ENCODE measurements around the gene SLMAP.

The SLMAP gene

GRCh38 chr3:57822686-57823085, 66.6 kb downstream of the SLMAP start:
- no peak overlapping the region for H3K9ac ChIP-seq (ENCODE audit: low read length)

GRCh38 chr3:57825116-57825515, 69.0 kb downstream of the SLMAP start:
- no peaks in the 10 kb centered on the region for H3K27me3 ChIP-seq (ENCODE audit: control insufficient read depth, insufficient read depth, low read length)
- no peak overlapping the region for H3K9ac ChIP-seq (ENCODE audit: low read length)
- H3K36me3 ChIP-seq (ENCODE audit: control insufficient read depth, insufficient read depth, low read length) = no peaks in the 10 kb centered on the region
- H3K4me3 ChIP-seq (ENCODE audit: low read length) = no peak overlapping the region
- no peaks in the 10 kb centered on the region for H3K9me3 ChIP-seq (ENCODE audit: control insufficient read depth, low read length)
- peaks cover 25% of the 10 kb centered on the region for H3K4me1 ChIP-seq (ENCODE audit: control insufficient read depth, insufficient read depth, low read length)

More at GRCh38 chr3:57822686-57823085, 66.6 kb downstream of the SLMAP start:
- no peaks in the 10 kb centered on the region for H3K9me3 ChIP-seq (ENCODE audit: control insufficient read depth, low read length)
- H3K4me1 ChIP-seq (ENCODE audit: control insufficient read depth, insufficient read depth, low read length) = peaks cover 16% of the 10 kb centered on the region
- H3K4me3 ChIP-seq (ENCODE audit: low read length) = no peak overlapping the region
- no peaks in the 10 kb centered on the region for H3K36me3 ChIP-seq (ENCODE audit: control insufficient read depth, insufficient read depth, low read length)
- H3K27me3 ChIP-seq (ENCODE audit: control insufficient read depth, insufficient read depth, low read length) = no peaks in the 10 kb centered on the region

- H3K27me3 ChIP-seq (ENCODE audit: control insufficient read depth, insufficient read depth, low read length) = no peaks in the 10 kb centered on the region
- no peak overlapping the region for H3K4me3 ChIP-seq (ENCODE audit: low read length)
- H3K36me3 ChIP-seq (ENCODE audit: control insufficient read depth, insufficient read depth, low read length) = no peaks in the 10 kb centered on the region
- H3K9me3 ChIP-seq (ENCODE audit: control insufficient read depth, low read length) = no peaks in the 10 kb centered on the region
- H3K9ac ChIP-seq (ENCODE audit: low read length) = no peak overlapping the region
- peaks cover 20% of the 10 kb centered on the region for H3K4me1 ChIP-seq (ENCODE audit: control insufficient read depth, insufficient read depth, low read length)
Measured at GRCh38 chr3:57826245-57826951, 70.3 kb downstream of the SLMAP start.

GRCh38 chr3:57826952-57827723, 71.0 kb downstream of the SLMAP start:
- Histone ChIP-seq H3K9me3 (ENCODE audit: control insufficient read depth, low read length) (no peaks in the 10 kb centered on the region), H3K27me3 (ENCODE audit: control insufficient read depth, insufficient read depth, low read length) (no peaks in the 10 kb centered on the region), H3K9ac (ENCODE audit: low read length) (no peak overlapping the region), H3K4me1 (ENCODE audit: control insufficient read depth, insufficient read depth, low read length) (peaks cover 20% of the 10 kb centered on the region), H3K4me3 (ENCODE audit: low read length) (no peak overlapping the region), H3K36me3 (ENCODE audit: control insufficient read depth, insufficient read depth, low read length) (no peaks in the 10 kb centered on the region)

- Histone ChIP-seq H3K9ac (ENCODE audit: low read length) (no peak overlapping the region), H3K27me3 (ENCODE audit: control insufficient read depth, insufficient read depth, low read length) (no peaks in the 10 kb centered on the region), H3K4me1 (ENCODE audit: control insufficient read depth, insufficient read depth, low read length) (peaks cover 20% of the 10 kb centered on the region), H3K36me3 (ENCODE audit: control insufficient read depth, insufficient read depth, low read length) (no peaks in the 10 kb centered on the region), H3K9me3 (ENCODE audit: control insufficient read depth, low read length) (no peaks in the 10 kb centered on the region), H3K4me3 (ENCODE audit: low read length) (no peak overlapping the region)
Measured at GRCh38 chr3:57827757-57828156, 71.6 kb downstream of the SLMAP start.

- no peaks in the 10 kb centered on the region for H3K27me3 ChIP-seq (ENCODE audit: control insufficient read depth, insufficient read depth, low read length)
- H3K36me3 ChIP-seq (ENCODE audit: control insufficient read depth, insufficient read depth, low read length) = no peaks in the 10 kb centered on the region
- H3K9me3 ChIP-seq (ENCODE audit: control insufficient read depth, low read length) = no peaks in the 10 kb centered on the region
- H3K9ac ChIP-seq (ENCODE audit: low read length) = no peak overlapping the region
- H3K4me3 ChIP-seq (ENCODE audit: low read length) = no peak overlapping the region
- H3K4me1 ChIP-seq (ENCODE audit: control insufficient read depth, insufficient read depth, low read length) = peaks cover 10% of the 10 kb centered on the region
Measured at GRCh38 chr3:57832486-57832885, 76.4 kb downstream of the SLMAP start.

- no peaks in the 10 kb centered on the region for H3K9me3 ChIP-seq (ENCODE audit: control insufficient read depth, low read length)
- no peak overlapping the region for H3K9ac ChIP-seq (ENCODE audit: low read length)
- H3K4me1 ChIP-seq (ENCODE audit: control insufficient read depth, insufficient read depth, low read length) = peaks cover 6% of the 10 kb centered on the region
Measured at GRCh38 chr3:57832900-57833313, 76.8 kb downstream of the SLMAP start.

GRCh38 chr3:57833763-57834162, 77.7 kb downstream of the SLMAP start:
- H3K4me3 ChIP-seq (ENCODE audit: low read length) = no peak overlapping the region
- no peaks in the 10 kb centered on the region for H3K36me3 ChIP-seq (ENCODE audit: control insufficient read depth, insufficient read depth, low read length)
- H3K9ac ChIP-seq (ENCODE audit: low read length) = no peak overlapping the region
- H3K9me3 ChIP-seq (ENCODE audit: control insufficient read depth, low read length) = no peaks in the 10 kb centered on the region
- no peaks in the 10 kb centered on the region for H3K4me1 ChIP-seq (ENCODE audit: control insufficient read depth, insufficient read depth, low read length)
- H3K27me3 ChIP-seq (ENCODE audit: control insufficient read depth, insufficient read depth, low read length) = no peaks in the 10 kb centered on the region

More at GRCh38 chr3:57832900-57833313, 76.8 kb downstream of the SLMAP start:
- H3K4me3 ChIP-seq (ENCODE audit: low read length) = no peak overlapping the region
- H3K36me3 ChIP-seq (ENCODE audit: control insufficient read depth, insufficient read depth, low read length) = no peaks in the 10 kb centered on the region
- H3K27me3 ChIP-seq (ENCODE audit: control insufficient read depth, insufficient read depth, low read length) = no peaks in the 10 kb centered on the region

- no peaks in the 10 kb centered on the region for H3K27me3 ChIP-seq (ENCODE audit: control insufficient read depth, insufficient read depth, low read length)
- H3K9ac ChIP-seq (ENCODE audit: low read length) = no peak overlapping the region
- H3K4me1 ChIP-seq (ENCODE audit: control insufficient read depth, insufficient read depth, low read length) = peaks cover 2% of the 10 kb centered on the region
- H3K36me3 ChIP-seq (ENCODE audit: control insufficient read depth, insufficient read depth, low read length) = no peaks in the 10 kb centered on the region
- no peaks in the 10 kb centered on the region for H3K9me3 ChIP-seq (ENCODE audit: control insufficient read depth, low read length)
- H3K4me3 ChIP-seq (ENCODE audit: low read length) = no peak overlapping the region
Measured at GRCh38 chr3:57837686-57838085, 81.6 kb downstream of the SLMAP start.

- Histone ChIP-seq H3K4me1 (ENCODE audit: control insufficient read depth, insufficient read depth, low read length) (peaks cover 4% of the 10 kb centered on the region), H3K4me3 (ENCODE audit: low read length) (no peak overlapping the region), H3K36me3 (ENCODE audit: control insufficient read depth, insufficient read depth, low read length) (no peaks in the 10 kb centered on the region), H3K9ac (ENCODE audit: low read length) (no peak overlapping the region), H3K27me3 (ENCODE audit: control insufficient read depth, insufficient read depth, low read length) (no peaks in the 10 kb centered on the region), H3K9me3 (ENCODE audit: control insufficient read depth, low read length) (no peaks in the 10 kb centered on the region)
Measured at GRCh38 chr3:57838627-57839026, 82.5 kb downstream of the SLMAP start.

- H3K36me3 ChIP-seq (ENCODE audit: control insufficient read depth, insufficient read depth, low read length) = no peaks in the 10 kb centered on the region
- no peak overlapping the region for H3K9ac ChIP-seq (ENCODE audit: low read length)
- H3K4me3 ChIP-seq (ENCODE audit: low read length) = no peak overlapping the region
- peaks cover 4% of the 10 kb centered on the region for H3K4me1 ChIP-seq (ENCODE audit: control insufficient read depth, insufficient read depth, low read length)
- no peaks in the 10 kb centered on the region for H3K9me3 ChIP-seq (ENCODE audit: control insufficient read depth, low read length)
- no peaks in the 10 kb centered on the region for H3K27me3 ChIP-seq (ENCODE audit: control insufficient read depth, insufficient read depth, low read length)
Measured at GRCh38 chr3:57840473-57840872, 84.4 kb downstream of the SLMAP start.

GRCh38 chr3:57841818-57842217, 85.7 kb downstream of the SLMAP start:
- Histone ChIP-seq H3K9me3 (ENCODE audit: control insufficient read depth, low read length) (no peaks in the 10 kb centered on the region), H3K4me1 (ENCODE audit: control insufficient read depth, insufficient read depth, low read length) (peaks cover 4% of the 10 kb centered on the region), H3K36me3 (ENCODE audit: control insufficient read depth, insufficient read depth, low read length) (no peaks in the 10 kb centered on the region), H3K9ac (ENCODE audit: low read length) (no peak overlapping the region), H3K4me3 (ENCODE audit: low read length) (no peak overlapping the region), H3K27me3 (ENCODE audit: control insufficient read depth, insufficient read depth, low read length) (no peaks in the 10 kb centered on the region)

All from mucosa of stomach (tissue), 1 donor.